Kasumi-1 (cell line): ENCODE results near the gene CANX.
A peak's percentile ranks its signal among the peaks of the same experiment; 100 is the strongest.
"Not testable (repeated sequence)": the region's sequence is repeated elsewhere in the genome, so short reads cannot be mapped to it uniquely, and the experiment has no call there.

Experiments used
- DNase-seq, 2 experiments: peaks; one replicate each; lab custom pipeline; 2025; lab: John Stamatoyannopoulos, UW

The CANX gene

DNA sequence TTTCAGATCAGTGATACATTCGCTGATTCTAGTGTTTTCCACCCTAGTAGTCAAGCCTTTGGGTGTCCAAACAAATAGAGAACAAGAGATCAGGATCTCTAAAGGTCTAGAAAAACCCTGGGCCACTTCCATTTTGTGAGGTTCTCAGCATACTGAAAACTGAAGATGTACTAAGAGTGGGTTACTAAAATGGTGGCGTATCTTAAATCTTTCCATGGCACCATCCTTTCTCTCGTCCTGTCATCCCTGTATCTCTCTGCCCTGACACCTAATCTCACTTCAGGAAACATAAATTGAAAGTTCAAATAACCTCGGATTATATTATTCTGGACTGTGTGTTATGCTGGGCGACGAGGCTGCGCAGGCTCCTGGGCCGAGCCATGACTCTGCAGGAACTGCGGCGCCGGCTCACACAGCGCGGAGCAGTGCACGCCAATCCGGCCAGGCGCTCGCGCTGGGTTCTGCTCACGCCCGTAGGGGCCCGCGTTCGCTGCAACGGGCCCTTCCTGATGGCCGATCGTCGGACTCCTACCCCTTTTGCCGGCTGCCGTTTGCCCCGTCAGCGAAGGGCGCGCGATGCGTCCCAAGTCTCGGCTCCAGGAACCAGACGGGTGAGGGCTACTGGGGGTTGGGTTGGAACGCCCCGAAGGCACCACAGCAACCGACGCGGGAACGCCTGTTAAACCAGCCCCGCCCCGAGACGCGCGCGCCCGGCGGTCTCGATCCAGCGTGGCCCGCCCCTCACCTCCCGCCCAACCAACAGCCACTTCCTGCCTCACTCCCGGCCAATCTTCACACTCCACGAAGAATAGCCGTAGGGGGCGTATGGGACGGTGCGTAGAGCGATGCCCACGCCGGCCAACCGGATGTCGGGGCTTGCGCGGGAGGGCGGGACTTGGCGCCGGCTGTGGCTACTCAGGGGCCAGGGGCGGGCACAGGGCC, 503 bp upstream of the CANX start:
- peak; percentile 98 to 99 for DNase-seq

DNA sequence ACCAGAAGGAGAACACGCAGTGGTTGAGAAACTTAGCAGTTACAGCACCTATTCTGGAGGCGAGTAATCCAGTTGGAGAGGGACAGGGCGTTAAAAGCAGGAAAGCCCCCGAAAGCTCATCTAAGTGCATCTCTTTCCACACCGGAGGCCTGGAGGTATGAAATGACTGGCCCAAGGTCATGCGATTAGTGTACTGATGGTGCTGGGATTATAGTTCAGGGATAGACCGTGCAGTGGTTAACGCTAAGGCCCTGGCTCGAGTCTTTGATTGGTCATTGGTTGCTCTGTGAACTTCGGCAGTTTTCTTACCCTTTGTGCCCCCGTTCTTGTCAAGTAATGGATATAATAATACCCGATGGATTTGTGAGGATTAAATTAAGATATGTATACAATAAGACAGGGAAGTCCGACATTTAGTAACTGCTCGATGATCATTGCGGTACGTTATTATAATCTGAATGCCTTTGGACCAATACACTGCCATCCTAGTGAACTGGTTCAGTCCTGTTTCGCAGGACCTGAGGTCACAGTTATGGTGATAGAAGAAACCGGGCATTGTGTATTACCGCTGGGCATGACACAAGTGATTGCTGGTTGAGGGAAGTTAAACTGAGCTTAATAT, 960 bp downstream of the CANX start:
- DNase-seq, result peak; percentile 31 to 42

DNA sequence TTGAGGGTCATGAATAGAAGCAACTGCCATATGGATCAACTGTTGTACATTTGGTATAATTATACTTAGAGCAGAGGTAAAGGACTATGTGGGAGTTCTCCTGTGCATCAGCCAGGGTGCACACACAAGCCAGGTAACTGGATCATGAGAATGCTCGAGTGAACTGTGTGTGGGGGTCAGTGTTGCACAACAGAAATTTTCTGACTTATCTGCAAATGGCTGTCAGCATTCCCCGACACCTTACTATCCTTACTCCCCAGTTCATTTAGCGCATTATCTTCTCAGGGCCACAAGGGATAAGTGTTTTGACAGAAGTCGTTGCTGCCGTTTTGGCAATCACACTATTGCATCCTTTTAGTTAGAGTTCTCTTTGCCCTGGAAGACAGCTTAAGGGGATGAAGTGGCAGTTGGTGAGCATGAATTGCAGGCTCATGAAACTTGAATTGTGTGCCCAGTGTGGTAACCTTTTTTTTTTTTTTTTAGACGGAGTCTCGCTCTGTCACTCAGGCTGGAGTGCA, 1.7 kb downstream of the CANX start:
- peak; percentile 16 to 30 for DNase-seq

DNA sequence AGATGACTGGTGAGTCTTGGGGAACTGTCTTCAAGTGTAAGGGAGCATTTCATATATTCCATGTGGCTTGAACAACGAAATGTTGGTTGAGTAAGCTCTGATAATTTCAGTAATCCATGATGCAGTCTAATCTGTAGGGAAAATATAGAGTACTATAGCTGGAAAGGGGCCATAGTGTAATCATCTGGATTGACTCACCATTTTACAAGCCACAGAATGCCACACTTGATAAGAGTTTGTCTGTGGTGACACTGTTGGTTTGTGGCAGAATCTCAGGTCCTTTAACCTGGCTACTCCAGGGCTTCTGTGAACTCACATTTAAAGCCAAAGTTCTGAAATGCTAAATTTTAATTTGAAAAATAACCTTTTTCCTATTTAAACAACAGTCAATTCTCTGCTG, 17.5 kb downstream of the CANX start:
- no peak for DNase-seq

DNA sequence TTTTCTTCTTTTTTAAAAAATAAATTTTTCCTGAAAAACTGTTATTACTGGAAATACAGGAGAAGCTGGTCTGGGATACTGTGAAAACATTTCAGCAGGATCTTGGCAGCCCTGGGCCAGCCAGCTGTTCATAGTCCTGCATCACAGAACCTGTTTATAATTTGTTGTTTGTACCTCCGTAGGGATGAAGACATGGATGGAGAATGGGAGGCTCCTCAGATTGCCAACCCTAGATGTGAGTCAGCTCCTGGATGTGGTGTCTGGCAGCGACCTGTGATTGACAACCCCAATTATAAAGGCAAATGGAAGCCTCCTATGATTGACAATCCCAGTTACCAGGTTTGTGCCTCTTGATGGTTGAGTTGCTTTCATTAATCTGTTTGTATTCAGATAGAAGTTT, 21.5 kb downstream of the CANX start:
- DNase-seq, result no peak

DNA sequence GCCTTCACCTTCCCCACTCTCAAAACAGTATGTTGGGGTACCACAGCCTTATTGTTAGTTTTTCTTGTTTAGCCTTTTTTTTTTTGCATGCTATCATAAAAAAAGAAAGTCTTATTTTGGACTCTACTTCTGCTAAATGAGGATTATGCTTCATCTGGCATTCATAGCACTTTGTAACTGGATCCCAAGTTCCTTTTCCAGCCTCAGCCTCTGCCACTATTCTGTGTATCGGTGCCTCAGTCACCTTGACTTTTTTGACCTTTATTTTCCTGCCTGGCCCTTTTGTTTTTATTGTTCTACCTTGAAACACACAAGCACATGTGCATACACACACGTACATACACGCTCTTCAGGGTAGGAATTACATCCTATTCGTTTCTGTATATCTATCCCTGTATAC, 25.4 kb downstream of the CANX start:
- DNase-seq, result no peak

DNA sequence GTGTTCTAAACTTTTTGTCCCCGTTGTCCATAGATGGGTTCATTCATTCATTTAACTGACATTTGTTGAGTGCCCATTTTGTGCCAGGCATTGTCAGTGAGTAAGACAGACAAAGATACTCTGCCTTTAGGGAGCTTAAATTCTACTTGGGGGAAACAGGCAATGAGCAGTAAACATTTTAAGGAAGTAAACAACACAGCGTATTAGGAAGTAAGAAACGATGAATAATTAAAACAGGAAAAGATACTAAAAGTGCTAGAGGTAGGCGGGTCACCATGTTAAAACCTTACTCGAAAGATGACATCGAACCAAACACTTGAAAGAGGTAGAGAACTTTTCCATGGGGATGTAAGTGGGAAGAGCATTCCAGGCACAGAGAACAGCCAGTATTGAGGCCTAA, 28.3 kb downstream of the CANX start:
- no peak for DNase-seq

DNA sequence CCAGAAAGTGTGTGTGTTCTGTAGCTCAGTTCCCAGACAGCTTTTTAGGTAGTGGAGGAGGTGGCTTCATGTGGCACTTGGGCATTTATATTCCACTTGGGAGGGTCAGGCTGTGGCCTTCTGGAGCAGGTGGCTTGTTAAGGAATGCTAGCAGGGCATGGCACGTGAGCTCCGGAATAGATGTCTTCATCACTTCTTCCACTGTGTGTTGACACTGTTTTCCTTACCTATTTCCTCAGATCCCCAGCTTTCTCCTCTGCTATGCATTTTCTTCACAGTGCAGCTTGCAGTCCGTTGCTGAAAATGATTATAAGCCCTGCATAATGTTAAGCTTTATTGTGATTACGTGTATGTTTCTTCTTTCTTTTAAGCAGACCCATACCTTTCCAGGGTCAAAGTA, 30.5 kb downstream of the CANX start:
- DNase-seq, result no peak

DNA sequence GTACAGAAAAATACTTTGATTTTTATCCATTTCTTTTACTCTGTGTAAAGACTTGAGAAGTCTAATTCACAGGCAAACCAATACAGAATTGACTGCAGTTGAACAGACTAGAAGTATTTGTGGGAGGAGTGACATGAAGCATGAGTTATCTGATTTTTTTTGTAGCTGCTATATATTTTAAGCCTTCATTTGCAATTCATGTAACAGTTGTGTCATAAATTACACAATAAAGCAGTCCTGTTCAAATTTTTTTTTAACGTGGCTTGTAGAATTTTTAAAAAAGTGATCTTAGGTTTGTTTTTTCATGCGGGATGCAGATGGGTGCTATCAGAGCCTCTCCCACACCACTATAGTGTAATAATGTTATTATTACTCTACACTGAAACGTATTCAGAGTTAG, 31.0 kb downstream of the CANX start:
- DNase-seq, result no peak

DNA sequence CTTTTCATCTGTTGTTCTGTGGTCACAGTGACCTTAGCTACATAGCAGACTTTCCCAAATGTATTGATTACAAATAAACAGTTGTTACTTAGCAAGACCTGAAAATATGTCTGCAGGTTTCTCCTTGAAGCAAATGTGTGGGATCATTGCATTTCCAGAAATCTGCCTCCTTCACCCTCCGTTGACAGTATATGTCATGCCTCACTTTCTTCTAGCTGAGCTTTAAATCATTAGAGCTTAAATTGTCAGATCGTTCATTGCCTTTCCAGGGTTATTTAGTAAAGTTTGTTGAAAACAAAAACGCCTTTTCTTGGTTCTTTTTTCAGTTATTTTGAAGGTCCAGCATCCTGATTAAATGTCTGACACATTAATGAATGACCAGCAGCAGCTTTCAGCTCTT, 31.6 kb downstream of the CANX start:
- DNase-seq, result no peak

DNA sequence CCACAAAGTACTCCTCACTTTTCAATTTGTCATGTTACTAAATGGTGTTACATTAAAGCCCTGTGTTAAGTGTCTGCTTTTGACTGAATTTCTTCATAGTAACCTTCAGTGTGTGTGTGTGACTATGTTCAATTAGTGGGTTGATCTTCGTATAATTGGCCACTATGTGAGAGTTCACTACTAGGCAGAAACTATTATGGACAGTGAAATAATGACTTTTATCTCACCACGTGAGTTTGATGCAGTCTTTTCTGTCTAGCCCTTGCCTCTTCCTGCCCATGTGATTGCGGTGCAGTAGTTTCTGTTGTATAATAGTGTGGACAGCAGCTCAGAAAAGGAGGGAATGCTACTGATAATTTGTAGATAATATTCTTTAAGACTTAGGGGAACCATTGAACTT, 32.1 kb downstream of the CANX start:
- no peak for DNase-seq

DNA sequence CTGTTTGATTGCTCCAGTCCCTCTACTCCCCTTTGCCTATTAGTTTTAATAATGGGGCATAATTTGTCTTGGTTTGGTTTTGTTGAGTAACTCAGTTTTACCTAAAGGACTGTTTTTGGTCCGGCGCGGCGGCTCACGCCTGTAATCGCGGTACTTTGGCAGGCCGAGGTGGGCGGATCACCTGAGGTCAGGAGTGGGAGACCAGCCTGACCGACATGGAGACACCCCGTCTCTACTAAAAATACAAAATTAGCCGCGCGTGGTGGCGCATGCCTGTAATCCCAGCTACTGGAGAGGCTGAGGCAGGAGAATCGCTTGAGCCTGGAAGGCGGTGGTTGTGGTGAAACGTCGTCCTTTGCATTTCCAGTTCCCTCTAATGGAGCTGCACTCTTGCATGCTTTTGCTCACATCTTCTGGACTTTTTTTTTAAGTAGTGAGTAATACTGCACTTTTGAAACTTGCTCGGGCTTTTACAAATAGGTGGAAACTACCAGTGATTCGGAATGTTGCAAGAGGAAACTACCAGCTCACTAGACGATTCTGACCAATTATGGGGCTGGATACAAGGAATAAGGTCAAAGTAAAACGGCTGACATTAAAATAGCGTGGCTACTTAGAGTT, 33.1 kb downstream of the CANX start:
- DNase-seq, result peak; percentile 76 to 81

DNA sequence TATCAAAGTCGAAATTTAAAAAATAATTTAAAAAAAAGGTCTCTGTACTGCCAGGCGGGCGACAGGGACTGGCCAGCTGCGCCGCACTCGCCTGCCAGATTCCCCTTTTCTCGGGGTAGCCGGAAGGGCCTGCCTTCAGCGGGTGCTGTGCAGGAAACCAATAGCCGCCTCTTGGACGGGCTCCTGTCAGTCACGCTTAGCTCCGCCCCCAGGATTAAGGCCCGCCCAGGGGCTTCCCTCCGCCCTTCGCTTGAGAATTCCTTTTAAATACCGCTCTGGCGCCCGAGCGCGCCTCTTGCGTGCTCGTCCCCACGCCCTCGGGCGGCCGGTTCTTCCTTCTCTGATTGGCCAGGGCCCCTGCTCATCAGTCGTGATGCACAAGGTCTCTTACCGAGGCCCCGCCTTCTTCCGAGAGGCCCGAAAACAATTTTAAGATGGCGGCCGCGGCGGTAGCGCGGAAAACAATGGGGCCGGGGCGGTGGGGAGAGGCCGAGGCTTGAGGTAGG, 33.7 kb downstream of the CANX start, which contains the start of gene MAML1:
Gene MAML1, plus strand, starts transcription at position 411 of the 506 bp plus-strand sequence. CDS start 291 bp downstream, outside the sequence.
- DNase-seq, result peak; percentile 99

DNA sequence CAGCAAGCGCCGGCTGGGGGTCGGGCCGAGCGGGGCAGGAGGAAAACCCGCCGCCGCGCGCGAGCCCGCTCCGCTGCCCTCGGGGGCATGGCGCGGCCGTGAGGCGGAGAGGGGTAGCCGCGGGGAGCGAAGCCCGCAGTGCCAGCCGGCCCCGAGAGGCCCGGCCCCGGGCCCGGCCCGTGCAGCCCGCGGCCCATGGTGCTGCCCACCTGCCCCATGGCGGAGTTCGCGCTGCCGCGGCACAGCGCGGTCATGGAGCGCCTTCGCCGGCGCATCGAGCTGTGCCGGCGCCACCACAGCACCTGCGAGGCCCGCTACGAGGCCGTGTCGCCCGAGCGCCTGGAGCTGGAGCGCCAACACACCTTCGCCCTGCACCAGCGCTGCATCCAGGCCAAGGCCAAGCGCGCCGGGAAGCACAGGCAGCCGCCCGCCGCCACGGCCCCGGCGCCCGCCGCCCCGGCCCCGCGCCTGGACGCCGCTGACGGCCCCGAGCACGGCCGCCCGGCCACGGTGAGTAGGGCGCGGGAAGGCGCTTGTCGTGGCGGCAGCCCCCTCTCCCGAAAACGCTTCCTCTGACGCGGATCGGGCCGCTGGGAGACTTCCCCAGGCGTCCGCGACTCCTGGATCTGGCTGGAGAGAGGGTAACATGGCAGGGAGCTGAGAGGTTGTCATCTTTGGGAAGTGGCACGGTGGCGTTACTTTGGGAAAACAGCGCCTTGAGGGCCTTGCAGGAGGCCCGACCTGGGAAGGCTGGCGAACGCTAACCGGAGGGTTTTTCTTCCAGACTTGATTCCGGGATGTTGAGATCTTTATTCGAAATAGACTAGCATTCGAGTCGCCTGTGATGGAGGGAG, 34.4 kb downstream of the CANX start:
- peak in 1 of 2 experiments; percentile 57 for DNase-seq

DNA sequence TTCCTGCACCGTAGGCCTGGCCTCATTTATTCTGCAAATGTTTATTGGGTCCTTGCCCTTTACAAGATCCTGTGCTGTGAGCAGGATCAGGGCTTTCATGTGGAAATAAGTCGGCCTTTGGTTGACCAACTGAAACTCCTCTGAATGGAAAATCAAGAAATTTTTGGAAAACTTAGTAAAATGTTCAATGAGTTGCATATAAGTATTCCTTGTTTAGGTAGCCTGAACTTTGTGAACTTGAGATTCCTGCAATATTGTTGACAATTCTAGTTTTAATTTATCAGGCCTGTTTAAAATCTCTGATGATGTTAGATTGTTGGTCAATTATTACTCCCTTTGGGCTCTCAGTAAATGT, 35.0 kb downstream of the CANX start:
- no peak for DNase-seq

DNA sequence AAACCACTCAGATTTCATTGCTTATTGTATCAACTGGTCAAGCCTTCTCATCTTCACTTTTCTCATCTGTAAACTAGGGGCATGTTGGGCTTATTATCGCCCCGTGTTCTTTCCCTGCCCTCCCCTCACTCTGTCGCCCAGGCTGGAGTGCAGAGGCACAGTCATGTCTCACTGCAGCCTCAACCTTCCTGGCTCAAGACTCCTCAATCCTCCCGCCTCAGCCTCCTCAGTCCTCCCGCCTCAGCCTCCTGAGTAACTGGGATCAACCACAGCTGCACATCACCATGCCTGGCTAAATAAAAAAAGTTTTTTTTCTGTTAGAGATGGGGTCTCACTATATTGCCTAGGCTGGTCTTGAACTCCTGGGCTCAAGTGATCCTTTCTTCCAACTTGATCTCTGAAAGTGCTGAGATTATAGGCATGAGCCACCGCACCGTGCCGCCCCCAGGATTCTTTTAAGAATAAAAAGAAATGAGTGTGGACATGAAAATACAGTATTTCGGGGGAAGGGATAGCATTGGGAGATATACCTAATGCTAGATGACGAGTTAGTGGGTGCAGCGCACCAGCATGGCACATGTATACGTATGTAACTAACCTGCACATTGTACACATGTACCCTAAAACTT, 35.9 kb downstream of the CANX start:
- no peak for DNase-seq

DNA sequence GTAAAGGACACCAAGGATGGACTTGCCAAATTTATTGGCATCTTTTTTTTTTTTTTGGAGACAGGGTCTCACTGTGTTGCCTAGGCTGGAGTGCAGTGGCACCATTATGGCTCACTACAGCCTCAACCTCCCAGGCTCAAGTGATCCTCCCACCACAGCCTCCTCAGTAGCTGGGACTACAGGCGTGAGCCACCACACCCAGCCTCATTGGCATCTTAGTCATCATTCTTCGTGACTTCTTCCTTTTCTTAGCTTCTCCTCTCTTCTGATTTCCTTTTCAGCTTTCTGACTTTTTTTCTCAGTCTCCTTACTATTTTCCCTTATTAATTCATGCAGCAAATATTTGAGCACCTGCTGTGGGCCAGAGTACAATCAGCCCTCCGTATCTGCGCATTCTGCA, 40.0 kb downstream of the CANX start:
- DNase-seq, result no peak

DNA sequence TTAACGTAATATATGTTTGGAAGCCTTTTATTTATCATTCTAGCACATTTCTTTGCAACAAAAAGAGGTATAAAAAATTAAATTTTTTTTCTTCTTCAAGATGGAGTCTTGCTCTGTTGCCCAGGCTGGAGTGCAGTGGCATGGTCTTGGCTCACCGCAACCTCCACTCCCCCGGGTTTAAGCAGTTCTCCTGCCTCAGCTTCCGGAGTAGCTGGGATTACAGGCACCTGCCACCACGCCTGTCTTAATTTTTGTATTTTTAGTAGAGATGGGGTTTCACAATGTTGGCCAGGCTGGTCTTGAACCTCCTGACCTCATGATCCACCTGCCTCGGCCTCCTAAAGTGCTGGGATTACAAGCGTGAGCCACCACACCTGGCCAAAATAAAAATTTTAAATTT, 45.3 kb downstream of the CANX start:
- not testable (repeated sequence) for DNase-seq

DNA sequence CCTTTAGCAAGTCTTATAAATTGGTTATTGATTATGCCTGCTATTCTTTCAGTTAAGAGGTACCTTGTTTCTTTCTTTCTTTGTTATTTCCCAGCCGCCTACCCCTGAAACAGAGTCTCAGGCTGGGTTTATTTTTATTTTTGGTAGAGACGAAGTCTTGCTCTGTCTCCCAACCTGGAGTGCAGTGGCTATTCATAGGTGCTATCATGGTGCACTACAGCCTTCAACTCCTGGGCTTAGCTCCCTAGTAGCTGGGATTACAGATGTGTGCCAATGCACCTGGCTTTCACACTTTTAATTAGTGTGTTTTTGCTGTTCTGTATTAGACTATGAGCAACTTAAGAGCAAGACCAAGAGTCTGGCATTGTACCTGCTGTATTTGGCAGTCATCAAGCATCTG, 48.1 kb downstream of the CANX start:
- no peak for DNase-seq

DNA sequence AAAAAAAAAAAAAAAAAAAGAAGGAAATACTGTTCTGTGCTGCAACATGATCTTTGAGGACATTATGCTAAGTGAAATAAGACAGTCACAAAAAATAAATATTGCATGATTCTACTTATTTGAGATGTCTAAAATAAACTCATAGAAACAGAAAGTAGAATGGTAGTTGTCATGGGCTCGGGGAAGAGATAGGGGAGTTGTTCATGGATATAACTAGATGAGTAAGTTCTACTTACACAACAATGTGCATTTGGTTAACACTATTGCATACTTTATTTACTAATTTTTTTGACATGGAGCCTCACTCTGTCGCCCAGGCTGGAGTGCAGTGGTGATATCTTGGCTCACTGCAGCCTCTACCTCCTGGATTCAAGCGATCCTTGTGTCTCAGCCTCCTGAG, 49.0 kb downstream of the CANX start:
- no peak for DNase-seq

DNA sequence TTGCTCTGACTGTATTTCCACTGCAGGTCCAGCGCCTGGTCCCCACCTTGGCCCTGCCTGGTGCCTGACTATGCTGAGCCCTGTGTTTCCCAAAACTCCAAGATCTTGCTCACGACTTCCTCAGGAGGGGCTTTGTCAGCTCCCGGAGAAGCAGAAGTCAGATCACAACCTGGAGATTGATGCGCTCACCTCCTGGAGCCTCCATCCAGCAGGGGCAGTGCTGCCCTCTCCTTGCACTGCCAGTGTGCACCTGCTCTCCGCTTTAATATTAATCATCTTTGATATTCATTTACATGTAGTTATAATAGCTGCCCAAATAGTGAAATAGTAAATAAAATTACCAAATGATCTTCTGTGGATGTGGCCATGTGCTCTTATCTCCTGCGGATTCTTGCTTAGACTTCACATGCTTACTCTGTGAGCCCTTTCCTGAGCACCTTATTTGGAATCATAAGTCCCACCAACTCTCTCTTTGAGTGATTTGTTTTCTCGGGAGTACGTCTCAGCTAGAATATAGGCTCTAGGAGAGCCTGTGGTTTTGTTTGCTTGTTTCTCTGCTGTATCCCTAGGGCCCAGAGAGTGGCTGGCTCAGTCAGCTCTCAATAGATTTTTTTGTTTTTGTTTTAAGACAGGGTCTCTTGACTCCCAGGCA, 51.2 kb downstream of the CANX start:
- DNase-seq, result no peak
